ENCODE data around the gene SMC1B. TPM values are rescaled to one million over a fixed set of nuclear protein-coding genes. Genes with fewer than 3 reads are reported as not detected.

Gene SMC1B
- total RNA-seq, 4 donors from 2014 or later: 0.21 TPM; not detected in 3

DNA sequence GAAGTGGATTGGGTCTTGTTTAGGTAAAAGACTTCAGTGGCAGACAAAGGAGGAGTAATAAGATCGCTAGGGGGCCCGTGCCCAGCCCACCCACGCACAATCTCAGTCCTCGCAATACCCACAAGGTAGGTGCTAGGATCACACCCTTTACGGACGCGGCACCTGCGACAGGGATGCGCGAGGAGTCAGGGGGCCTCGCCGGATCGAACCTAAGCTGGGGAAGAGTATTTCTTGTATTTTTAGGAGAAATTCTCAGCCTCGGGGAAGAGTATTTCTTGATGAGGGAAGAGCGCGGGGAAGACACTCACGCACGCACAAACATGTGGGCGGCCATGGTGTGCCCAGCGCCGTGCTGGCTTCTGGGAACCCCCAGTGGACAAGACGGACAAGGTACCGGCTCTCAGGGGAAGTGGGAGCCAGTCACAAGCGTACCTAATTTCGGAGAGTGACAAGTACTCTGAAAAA, 104.4 kb downstream of the SMC1B start:
- DNase-seq (ENCODE audit: low spot score in 2 of 2): no peak
- Histone ChIP-seq H3K36me3 (no peaks in the 10 kb centered on the region), H3K4me3 (peak overlapping the region; percentile 93), H3K27ac (peak overlapping the region; percentile 74), H3K9me3 (no peaks in the 10 kb centered on the region), H3K27me3 (no peaks in the 10 kb centered on the region), H3K4me1 (peaks cover 26% of the 10 kb centered on the region)
- TF ChIP-seq POLR2AphosphoS5 (IDR thresholded peaks at IDR 0.05) (no peak), POLR2A (IDR thresholded peaks at IDR 0.05) (no peak), CTCF (IDR thresholded peaks at IDR 0.05) (no peak), EP300 (IDR thresholded peaks at IDR 0.05) (no peak)
- WGBS: 54% methylated on average over 25 of the region's 25 CpGs

- no peak for DNase-seq (ENCODE audit: low spot score in 2 of 2)
- Histone ChIP-seq H3K36me3 (no peaks in the 10 kb centered on the region), H3K4me1 (peaks cover 21% of the 10 kb centered on the region), H3K4me3 (no peak overlapping the region), H3K9me3 (no peaks in the 10 kb centered on the region), H3K27ac (no peak overlapping the region), H3K27me3 (no peaks in the 10 kb centered on the region)
- 79% methylated on average over 5 of the region's 6 CpGs for WGBS
- TF ChIP-seq CTCF (IDR thresholded peaks at IDR 0.05) (no peak), EP300 (IDR thresholded peaks at IDR 0.05) (no peak)
Observed at GRCh38 chr22:45308391-45308956, 104.9 kb downstream of the SMC1B start.

GRCh38 chr22:45306139-45306538, 107.3 kb downstream of the SMC1B start:
- Histone ChIP-seq H3K4me3 (no peak overlapping the region), H3K27ac (no peak overlapping the region), H3K27me3 (no peaks in the 10 kb centered on the region), H3K36me3 (no peaks in the 10 kb centered on the region), H3K4me1 (peaks cover 15% of the 10 kb centered on the region), H3K9me3 (no peaks in the 10 kb centered on the region)
- TF ChIP-seq POLR2AphosphoS5 (IDR thresholded peaks at IDR 0.05): no peak
- TF ChIP-seq POLR2A (IDR thresholded peaks at IDR 0.05): no peak
- TF ChIP-seq EP300 (IDR thresholded peaks at IDR 0.05): no peak
- no peak for TF ChIP-seq CTCF (IDR thresholded peaks at IDR 0.05)
- WGBS: 96% methylated on average over 8 of the region's 9 CpGs
- DNase-seq (ENCODE audit: low spot score in 2 of 2): no peak

- Histone ChIP-seq H3K4me3 (no peak overlapping the region), H3K27me3 (no peaks in the 10 kb centered on the region), H3K4me1 (peaks cover 10% of the 10 kb centered on the region), H3K9me3 (no peaks in the 10 kb centered on the region), H3K36me3 (no peaks in the 10 kb centered on the region), H3K27ac (no peak overlapping the region)
- WGBS: 76% methylated on average over 6 of the region's 6 CpGs
- TF ChIP-seq CTCF (IDR thresholded peaks at IDR 0.05) (no peak), POLR2AphosphoS5 (IDR thresholded peaks at IDR 0.05) (no peak), EP300 (IDR thresholded peaks at IDR 0.05) (no peak), POLR2A (IDR thresholded peaks at IDR 0.05) (no peak)
- DNase-seq (ENCODE audit: low spot score in 2 of 2): no peak
Observed at GRCh38 chr22:45305456-45306075, 107.8 kb downstream of the SMC1B start.

GRCh38 chr22:45304971-45305370, 108.4 kb downstream of the SMC1B start:
- H3K36me3 ChIP-seq: no peaks in the 10 kb centered on the region
- WGBS: 72% methylated on average over 6 of the region's 6 CpGs
- H3K4me1 ChIP-seq: peaks cover 4% of the 10 kb centered on the region
- TF ChIP-seq EP300 (IDR thresholded peaks at IDR 0.05): no peak
- TF ChIP-seq POLR2AphosphoS5 (IDR thresholded peaks at IDR 0.05): no peak
- no peak for TF ChIP-seq CTCF (IDR thresholded peaks at IDR 0.05)
- no peak for TF ChIP-seq POLR2A (IDR thresholded peaks at IDR 0.05)
- no peaks in the 10 kb centered on the region for H3K9me3 ChIP-seq
- DNase-seq (ENCODE audit: low spot score in 2 of 2): no peak
- H3K27ac ChIP-seq: no peak overlapping the region
- H3K4me3 ChIP-seq: no peak overlapping the region
- no peaks in the 10 kb centered on the region for H3K27me3 ChIP-seq

Measured in suprapubic skin (tissue), 4 donors.